GM19023 (cell line): ENCODE results near the gene ADK.
A peak's percentile ranks its signal among the peaks of the same experiment; 100 is the strongest.
"Not testable (repeated sequence)": the region's sequence is repeated elsewhere in the genome, so short reads cannot be mapped to it uniquely, and the experiment has no call there.

Source experiments
- ATAC-seq: cut with Tn5 transposase; IDR thresholded peaks from one replicate; pipeline ENCODE4 v1.9.1; 2021; ENCODE audit warnings: mild to moderate bottlenecking, moderate library complexity; ENCODE audit not compliant: unreplicated experiment

Gene ADK

DNA sequence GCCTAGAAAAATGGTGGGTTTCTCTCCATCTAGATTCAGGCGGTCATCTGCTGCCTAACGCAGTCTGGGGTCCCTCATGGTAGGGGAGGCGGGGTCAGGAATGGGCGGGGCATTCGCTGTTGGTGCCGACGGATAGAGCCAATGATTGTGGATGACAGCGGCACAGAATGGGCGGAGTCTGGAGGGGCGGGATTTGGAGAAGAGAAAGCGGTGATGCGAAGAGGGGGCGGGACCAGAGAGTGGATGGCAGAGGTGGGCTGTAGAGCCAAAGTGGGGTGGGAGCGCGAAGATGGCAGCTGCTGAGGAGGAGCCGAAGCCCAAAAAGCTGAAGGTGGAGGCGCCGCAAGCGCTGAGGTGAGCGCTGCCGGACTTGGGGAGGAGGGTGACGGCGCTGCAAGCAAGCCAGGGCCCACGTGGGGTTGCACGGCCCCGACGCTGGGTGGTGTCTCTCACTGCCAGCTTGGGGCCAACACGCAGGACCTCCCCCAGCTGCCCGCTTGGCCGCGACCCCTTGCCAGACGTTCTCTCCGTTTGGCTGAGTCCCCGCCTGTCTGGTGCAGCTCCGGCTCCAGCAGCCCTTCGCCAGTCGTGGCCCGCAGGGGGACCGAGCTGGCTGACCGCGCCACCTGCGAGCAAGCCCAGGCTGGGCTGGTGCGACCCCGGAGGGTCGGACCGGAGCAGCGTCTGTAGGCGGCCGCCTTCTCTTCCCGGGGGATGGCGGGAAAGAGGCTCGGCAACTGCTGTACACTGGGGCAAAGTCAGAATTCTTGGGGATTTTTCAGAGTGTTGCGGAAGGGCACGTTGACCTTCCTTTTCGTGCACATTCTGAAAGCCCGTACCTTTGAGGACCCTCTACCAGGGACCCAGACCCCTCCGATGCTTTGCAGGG is at the start of gene ADK:
ADK (plus strand) TSS at position 232 of the 889 bp plus-strand sequence; CDS start at position 290, 58 bp downstream.
- ATAC-seq: peak; percentile 85

GRCh38 chr10:74103560-74104258 is 47.3 kb upstream of the ADK start:
- no peak for ATAC-seq

GRCh38 chr10:74104480-74104879 is 46.5 kb upstream of the ADK start:
- ATAC-seq: no peak

GRCh38 chr10:74104996-74105395 is 46.0 kb upstream of the ADK start:
- no peak for ATAC-seq

GRCh38 chr10:74107391-74107790 is 43.6 kb upstream of the ADK start:
- no peak for ATAC-seq

GRCh38 chr10:74109452-74109851 is 41.6 kb upstream of the ADK start:
- no peak for ATAC-seq

DNA sequence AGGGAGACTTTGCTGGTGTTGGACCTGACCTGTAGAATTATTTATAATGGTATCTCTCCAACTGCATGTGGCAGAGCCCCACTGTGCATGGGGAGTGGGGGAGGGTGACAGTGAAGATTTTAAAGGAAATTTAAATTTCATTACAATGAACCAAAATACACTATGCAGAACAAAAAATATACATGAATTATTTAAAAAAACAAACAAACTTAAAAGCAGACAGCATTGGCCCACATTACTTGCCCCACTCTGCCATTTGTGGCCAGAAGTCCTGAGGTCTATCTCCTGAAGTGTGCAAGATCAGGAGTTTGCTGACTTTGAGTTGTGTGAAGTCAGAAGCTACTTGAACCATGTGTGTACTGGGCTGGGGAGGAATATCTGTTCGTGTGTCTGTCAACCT is 40.9 kb upstream of the ADK start:
- ATAC-seq: no peak

GRCh38 chr10:74111799-74112198 is 39.2 kb upstream of the ADK start:
- ATAC-seq: no peak

DNA sequence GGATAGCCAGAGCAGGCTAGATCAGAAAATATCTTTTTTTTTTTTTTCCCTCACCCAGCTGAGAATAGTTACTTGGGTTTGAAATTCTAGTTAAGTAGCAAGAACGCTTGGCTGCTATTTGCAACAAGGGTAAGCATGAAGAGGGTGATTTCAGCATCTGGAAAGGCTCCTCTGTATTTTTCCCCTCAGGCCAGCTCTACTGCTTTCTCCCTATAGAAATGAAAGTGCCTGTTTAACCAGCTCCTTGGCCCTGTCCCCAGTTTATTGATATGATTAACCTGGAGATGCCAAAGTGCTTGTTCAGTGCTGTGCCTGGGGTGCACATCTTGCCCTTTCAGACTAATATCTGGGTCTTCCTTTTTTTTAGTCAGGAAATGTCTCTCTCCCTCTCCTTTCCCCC is 37.5 kb upstream of the ADK start:
- no peak for ATAC-seq

DNA sequence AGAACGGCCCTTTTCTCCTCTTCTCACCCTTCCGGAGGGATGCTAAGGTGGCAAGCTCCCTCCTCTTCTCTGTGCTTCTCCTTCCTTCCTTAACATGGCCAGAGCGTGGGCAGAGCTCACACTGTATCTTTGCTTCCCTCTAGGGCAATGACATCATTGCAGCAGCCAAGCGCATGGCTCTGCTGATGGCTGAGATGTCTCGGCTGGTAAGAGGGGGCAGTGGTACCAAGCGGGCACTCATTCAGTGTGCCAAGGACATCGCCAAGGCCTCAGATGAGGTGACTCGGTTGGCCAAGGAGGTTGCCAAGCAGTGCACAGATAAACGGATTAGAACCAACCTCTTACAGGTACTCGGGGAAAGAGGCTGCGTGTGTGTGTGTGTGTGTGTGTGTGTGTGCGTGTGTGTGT is 37.0 kb upstream of the ADK start:
- ATAC-seq: no peak

- ATAC-seq: no peak
Measured at GRCh38 chr10:74117738-74118137, 33.3 kb upstream of the ADK start.

DNA sequence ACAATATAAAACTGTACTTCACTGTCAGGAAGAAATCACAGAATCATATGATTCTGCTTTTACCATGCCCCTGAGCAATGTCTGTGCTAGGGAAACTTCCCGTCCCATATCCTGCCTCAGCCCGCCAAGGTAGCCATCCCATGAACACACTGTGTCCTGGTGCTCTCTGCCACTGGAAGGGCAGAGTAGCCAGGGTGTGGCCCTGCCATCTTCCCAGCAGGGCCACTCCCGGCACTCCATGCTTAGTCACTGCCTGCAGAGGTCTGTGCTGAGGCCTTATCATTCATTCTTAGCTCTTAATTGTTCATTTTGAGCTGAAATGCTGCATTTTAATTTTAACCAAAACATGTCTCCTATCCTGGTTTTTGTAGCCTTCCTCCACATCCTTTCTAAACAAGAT is 32.2 kb upstream of the ADK start:
- no peak for ATAC-seq

GRCh38 chr10:74120911-74121310 is 30.1 kb upstream of the ADK start:
- ATAC-seq: no peak

GRCh38 chr10:74121368-74121767 is 29.7 kb upstream of the ADK start:
- no peak for ATAC-seq

- no peak for ATAC-seq
Measured at GRCh38 chr10:74122060-74122459, 29.0 kb upstream of the ADK start.

DNA sequence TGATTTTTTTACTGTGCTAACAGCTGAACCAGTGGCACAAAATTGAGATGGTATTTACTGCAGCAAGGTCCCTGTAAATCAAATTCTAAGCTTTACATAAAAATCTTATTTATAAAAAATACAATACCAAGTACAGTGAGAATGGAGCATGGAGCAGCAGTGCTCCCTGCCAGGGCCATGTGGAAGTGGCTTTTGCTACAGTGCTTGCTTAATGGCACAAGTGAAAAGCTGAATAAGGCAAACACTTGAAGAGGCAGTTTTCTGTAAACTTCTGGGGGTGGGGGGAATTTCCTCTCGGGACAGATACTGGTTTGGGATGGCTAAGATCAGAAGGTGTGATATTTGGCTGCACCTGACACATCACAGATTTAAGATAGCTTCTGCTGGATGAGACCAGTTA is 27.9 kb upstream of the ADK start:
- no peak for ATAC-seq

DNA sequence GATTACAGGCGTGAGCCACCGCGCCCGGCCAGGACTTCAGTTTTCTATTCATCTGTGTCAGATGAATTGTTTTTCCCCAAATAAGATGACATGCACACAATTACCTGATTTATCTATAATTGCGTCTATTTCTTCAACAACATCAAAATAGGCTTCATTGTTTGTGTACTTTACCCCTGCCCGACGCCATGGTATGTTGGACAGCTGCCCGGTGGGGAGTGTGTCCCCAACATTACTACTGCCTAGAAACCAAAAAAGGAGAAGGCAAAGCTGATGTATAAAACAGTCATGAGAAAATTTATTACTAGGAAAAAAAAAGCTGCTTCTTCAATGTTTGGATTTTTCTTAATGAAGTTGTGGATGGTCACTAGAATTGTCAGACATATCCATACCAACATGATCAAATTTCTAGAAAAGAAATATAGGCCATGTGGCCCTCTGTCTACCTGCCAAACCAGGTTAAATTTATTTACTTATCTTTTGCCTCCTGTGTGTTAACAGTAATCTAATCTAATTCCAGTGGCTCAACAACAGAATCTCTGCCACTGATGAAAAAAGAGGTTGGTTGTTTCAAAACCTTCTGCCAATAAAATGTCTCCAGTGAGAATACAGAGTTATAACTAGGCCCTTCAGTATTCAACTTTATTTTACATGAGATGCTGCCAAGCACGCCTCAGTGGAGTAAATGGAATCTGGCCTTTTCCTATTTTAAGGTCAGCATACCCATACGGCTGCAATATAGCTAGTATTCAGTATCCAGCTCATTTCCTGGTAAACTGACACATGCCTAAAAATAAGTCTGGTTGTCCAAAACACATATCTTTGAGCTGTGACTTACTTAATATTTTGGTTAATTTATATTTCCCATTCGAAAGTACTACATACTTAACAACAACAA is 16.8 kb upstream of the ADK start:
- ATAC-seq: no peak

- ATAC-seq: no peak
Measured at GRCh38 chr10:74135452-74135851, 15.6 kb upstream of the ADK start.

DNA sequence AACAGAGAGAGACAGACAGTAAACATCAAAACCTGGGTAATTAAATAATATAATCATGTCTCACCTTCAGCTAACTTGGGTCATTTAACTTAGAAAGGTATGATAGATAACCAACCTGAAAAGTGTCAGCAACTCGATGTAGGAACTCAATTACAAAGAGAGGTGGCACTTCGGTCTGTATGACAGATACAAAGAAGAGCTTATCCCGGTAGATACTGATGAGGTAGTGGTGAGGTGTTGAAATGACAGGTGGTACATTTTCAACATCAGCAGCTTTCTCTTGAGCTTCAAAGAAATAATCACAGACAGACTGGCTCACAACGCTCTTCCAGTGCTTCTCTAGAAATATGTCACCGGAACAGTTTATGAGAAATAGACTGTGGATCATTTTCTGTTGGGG is 13.0 kb upstream of the ADK start:
- no peak for ATAC-seq

GRCh38 chr10:74138596-74138995 is 12.4 kb upstream of the ADK start:
- ATAC-seq: not testable (repeated sequence)

GRCh38 chr10:74139981-74140380 is 11.0 kb upstream of the ADK start:
- ATAC-seq: no peak
